Measurements from ENCODE around the gene INPP5E. TPM values are rescaled to one million over a fixed set of nuclear protein-coding genes. Genes with fewer than 3 reads are reported as not detected.

The INPP5E gene
- total RNA-seq, 1 donor from 2014 or later, result 9.8 TPM

DNA sequence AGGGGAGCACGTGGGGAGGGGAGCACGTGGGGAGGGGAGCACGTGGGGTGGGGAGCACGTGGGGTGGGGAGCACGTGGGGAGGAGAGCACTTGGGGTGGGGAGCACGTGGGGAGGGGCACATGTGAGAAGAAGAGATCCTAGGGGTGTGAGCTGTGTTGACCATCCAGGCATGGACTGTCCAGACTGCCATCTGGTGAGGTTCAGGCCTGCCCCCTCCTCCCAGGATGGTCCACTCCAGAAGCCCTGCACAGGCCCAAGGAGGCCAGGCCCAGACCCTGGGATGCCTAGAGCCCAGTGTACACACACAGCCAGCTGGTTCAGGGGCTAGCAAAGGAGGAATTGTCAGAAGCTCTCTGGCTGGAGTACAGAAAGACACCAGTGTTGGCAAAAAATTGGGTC is 42.0 kb downstream of the INPP5E start:
- Histone ChIP-seq H3K36me3 (peaks cover 0 to 53% of the 10 kb centered on the region in 2 donors), H3K4me3 (no peak overlapping the region), H3K4me1 (peaks cover 21% of the 10 kb centered on the region), H3K27ac (no peak overlapping the region), H3K9me3 (no peaks in the 10 kb centered on the region), H3K27me3 (no peaks in the 10 kb centered on the region)
- intact Hi-C loops (cut with DNase I), result no loop called here
- DNase-seq (ENCODE audit: extremely low spot score in 2 of 2), result no peak
- TF ChIP-seq, protein P1, sequence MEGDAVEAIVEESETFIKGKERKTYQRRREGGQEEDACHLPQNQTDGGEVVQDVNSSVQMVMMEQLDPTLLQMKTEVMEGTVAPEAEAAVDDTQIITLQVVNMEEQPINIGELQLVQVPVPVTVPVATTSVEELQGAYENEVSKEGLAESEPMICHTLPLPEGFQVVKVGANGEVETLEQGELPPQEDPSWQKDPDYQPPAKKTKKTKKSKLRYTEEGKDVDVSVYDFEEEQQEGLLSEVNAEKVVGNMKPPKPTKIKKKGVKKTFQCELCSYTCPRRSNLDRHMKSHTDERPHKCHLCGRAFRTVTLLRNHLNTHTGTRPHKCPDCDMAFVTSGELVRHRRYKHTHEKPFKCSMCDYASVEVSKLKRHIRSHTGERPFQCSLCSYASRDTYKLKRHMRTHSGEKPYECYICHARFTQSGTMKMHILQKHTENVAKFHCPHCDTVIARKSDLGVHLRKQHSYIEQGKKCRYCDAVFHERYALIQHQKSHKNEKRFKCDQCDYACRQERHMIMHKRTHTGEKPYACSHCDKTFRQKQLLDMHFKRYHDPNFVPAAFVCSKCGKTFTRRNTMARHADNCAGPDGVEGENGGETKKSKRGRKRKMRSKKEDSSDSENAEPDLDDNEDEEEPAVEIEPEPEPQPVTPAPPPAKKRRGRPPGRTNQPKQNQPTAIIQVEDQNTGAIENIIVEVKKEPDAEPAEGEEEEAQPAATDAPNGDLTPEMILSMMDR (IDR thresholded peaks at IDR 0.05), result no peak
- TF ChIP-seq POLR2A (IDR thresholded peaks at IDR 0.05) (no peak), POLR2AphosphoS5 (IDR thresholded peaks at IDR 0.05; ENCODE audit: insufficient read depth in 1 of 2, low read depth in 1 of 2) (no peak)

DNA sequence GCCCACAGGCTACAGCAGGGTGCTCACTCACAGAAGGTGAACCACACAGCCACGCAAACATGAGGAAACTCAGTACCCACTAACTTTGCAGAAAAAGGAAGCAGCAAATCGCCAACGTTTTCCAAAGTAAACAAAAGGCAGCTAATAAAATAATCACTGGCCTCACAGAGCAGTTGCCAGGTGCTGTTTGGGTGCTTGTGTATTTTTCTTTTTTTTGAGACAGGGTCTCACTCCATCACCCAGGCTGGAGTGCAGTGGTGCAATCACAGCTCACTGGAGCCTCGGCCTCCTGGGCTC is 43.5 kb downstream of the INPP5E start:
- Histone ChIP-seq H3K4me3 (no peak overlapping the region), H3K4me1 (peaks cover 21% of the 10 kb centered on the region), H3K27me3 (no peaks in the 10 kb centered on the region), H3K9me3 (no peaks in the 10 kb centered on the region), H3K36me3 (peaks cover 0 to 68% of the 10 kb centered on the region in 2 donors), H3K27ac (no peak overlapping the region)
- TF ChIP-seq POLR2A (IDR thresholded peaks at IDR 0.05) (no peak), POLR2AphosphoS5 (IDR thresholded peaks at IDR 0.05; ENCODE audit: insufficient read depth in 1 of 2, low read depth in 1 of 2) (no peak)
- TF ChIP-seq, protein P1 (IDR thresholded peaks at IDR 0.05), result no peak
- intact Hi-C loops (cut with DNase I), result no loop called here
- DNase-seq (ENCODE audit: extremely low spot score in 2 of 2), result no peak

DNA sequence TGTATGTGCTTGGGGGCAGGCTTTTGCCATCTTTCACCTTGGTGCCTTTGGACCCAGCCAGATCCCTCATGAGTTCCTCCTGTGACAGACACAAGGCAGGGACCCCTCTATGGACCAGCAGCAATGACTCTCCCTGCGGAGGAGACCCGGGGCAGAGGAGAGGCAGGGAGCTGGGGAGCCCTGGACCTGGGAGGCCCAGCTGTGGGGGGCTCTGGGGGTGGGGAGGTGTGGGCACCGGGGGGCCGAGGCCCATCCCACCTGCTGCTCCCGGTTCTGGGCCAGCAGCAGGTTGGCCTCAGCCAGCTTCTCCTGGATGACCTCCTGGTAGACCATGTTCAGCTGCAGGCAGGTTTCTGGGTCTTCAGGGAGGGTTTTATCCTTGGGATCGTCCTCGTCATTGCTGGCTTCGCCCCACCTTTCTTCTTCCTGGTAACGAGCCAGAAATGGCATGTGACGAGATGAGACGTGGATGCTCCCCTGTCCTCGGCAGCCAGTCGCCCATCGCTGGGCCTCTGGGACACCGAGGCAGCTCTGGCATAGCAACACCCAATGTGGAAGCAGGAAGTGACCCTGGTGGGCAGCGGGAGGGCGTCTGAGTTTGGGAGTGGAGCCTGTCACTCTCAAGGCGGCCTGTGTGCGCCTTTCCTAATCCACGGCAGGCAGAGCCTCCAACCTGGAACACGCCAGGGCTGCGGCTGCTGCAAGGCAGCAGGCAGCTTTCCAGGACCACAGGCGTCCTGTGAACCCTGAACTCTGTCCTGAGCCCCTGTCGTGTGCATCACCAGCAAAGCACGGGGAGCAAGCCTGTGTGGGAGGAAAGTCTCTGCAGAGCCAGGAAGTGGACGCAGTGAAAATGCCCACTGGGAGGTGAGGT is 44.1 kb downstream of the INPP5E start:
- peaks cover 18% of the 10 kb centered on the region for H3K4me1 ChIP-seq
- no peaks in the 10 kb centered on the region for H3K9me3 ChIP-seq
- DNase-seq (ENCODE audit: extremely low spot score in 2 of 2), result no peak
- no peaks in the 10 kb centered on the region for H3K27me3 ChIP-seq
- no peak overlapping the region for H3K27ac ChIP-seq
- no peak for TF ChIP-seq POLR2AphosphoS5 (IDR thresholded peaks at IDR 0.05; ENCODE audit: insufficient read depth in 1 of 2, low read depth in 1 of 2)
- no peak overlapping the region for H3K4me3 ChIP-seq
- peaks cover 0 to 72% of the 10 kb centered on the region in 2 donors for H3K36me3 ChIP-seq
- intact Hi-C loops (cut with DNase I), result no loop called here

DNA sequence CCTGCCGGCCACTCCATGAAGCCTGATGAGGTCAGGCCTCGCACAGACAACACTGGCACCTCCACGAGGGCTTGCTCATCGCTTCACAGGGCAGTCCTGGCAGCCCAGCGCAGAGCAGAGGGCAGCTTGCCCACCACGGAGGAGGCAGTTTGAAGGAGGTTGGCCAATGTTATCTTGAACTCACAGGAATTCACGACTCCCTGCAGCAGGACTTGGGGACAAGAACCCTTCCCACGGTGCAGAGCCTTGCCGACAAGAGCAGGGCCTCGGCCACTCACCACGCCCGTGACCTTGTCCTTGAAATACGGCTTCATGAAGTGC is 44.7 kb downstream of the INPP5E start:
- DNase-seq (ENCODE audit: extremely low spot score in 2 of 2), result no peak
- TF ChIP-seq POLR2A (IDR thresholded peaks at IDR 0.05), result no peak
- no peak for TF ChIP-seq POLR2AphosphoS5 (IDR thresholded peaks at IDR 0.05; ENCODE audit: insufficient read depth in 1 of 2, low read depth in 1 of 2)
- TF ChIP-seq, protein P1 (IDR thresholded peaks at IDR 0.05), result no peak
- Histone ChIP-seq H3K4me1 (peaks cover 13% of the 10 kb centered on the region), H3K9me3 (no peaks in the 10 kb centered on the region), H3K27me3 (no peaks in the 10 kb centered on the region), H3K4me3 (no peak overlapping the region), H3K36me3 (peaks cover 0 to 73% of the 10 kb centered on the region in 2 donors), H3K27ac (no peak overlapping the region)
- intact Hi-C loops (cut with DNase I), result no loop called here

DNA sequence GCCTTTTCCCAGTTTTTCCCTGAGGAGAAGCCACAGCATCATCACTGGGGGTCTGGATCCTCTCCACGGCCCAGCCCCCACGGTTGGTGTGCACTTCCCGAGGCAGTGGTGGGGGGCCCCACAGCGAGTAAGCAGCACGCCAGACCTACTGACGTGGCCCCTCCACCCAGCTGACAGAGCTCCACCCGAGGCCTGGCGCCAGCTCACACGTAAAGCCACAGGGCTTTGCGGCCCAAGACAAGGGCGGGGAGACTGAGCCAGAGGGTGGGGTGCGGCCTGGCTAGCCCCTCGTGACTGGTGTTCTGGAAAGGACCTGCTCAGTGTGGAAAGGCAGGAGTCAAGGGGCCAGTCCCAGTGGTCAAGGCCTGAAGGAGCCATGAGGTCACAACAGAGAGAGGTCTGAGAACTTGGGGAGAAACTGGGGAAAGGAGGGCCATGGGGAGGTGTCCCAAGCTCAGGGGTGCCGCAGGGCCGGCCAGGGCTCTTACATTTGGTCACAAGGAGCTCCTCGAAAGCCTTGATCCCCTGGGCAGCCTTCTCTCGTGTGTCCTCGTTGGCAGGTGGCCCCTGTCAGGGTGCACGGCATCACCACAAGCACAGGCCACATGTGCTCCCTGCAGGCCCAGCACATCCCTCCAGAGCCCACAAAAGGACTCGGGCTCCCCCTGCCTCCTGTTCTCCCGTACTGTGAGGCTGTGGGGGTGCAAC is 45.2 kb downstream of the INPP5E start:
- Histone ChIP-seq H3K27me3 (no peaks in the 10 kb centered on the region), H3K9me3 (no peaks in the 10 kb centered on the region), H3K4me1 (peaks cover 11% of the 10 kb centered on the region), H3K36me3 (peaks cover 0 to 78% of the 10 kb centered on the region in 2 donors), H3K27ac (no peak overlapping the region), H3K4me3 (no peak overlapping the region)
- TF ChIP-seq POLR2A (IDR thresholded peaks at IDR 0.05), result no peak
- TF ChIP-seq, protein P1 (IDR thresholded peaks at IDR 0.05), result no peak
- TF ChIP-seq POLR2AphosphoS5 (IDR thresholded peaks at IDR 0.05; ENCODE audit: insufficient read depth in 1 of 2, low read depth in 1 of 2), result no peak
- intact Hi-C loops (cut with DNase I), result no loop called here
- DNase-seq (ENCODE audit: extremely low spot score in 2 of 2), result no peak

Data from vagina (tissue), 2 donors.